ENCODE measurements around the gene PROCA1.

PROCA1 gene

DNA sequence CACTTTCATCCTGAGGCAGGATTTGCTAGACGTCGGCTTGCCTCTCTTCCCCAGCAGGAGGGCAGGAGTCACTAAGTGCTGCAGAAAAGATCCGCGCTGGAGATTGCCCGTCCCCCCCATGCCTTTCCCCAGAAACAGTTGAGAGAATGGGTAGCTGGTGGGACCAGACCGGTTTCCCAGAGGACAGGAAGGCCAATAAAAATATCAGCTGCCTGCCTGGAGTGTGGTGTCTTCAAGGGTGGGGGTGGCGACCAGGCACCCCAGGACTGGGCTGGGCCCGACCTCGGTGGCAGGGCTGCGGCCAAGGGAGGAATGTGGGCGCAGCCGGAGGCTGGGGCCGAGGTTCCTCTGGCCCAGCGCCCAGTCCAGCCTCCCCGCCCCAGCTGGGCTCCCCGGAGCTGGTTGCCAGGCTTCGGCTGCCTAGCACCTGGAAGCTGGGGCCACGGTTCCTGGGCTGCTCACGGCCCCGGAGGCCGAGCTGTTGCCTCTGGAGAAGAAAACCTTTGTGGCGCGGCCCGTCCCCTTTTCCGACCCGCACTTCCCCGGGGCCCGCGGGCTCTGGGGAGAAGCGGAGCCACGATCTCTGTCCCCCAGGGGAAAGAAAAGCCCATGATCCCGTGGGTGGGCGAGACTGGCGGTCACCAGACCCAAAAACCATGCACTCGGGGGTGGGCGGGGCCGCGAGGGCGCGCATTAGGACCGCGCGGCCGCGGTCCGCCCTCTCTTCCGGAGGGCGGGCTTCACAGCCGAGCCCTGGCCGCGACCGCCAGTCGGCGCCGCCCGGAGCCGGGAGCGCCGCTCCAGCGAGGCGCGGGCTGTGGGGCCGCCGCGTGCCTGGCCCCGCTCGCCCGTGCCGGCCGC lies 31.8 kb upstream of the PROCA1 start, which contains the start of gene TRAF4:
TSS of gene TRAF4 (plus strand) at position 769 of the 861 bp plus-strand sequence. CDS start 102 bp downstream, outside the sequence.
- TF ChIP-seq CTCF (IDR thresholded peaks at IDR 0.05; ENCODE audit: extremely low read depth, insufficient read depth, missing control alignments): peak; percentile 34
- peak; percentile 91 for DNase-seq (ENCODE audit: low spot score)
- in situ Hi-C loops (cut with MboI; ENCODE audit: low pct_unique_long_range_greater_than_20kb, low sequenced_read_pairs, unreplicated experiment): no loop called here

DNA sequence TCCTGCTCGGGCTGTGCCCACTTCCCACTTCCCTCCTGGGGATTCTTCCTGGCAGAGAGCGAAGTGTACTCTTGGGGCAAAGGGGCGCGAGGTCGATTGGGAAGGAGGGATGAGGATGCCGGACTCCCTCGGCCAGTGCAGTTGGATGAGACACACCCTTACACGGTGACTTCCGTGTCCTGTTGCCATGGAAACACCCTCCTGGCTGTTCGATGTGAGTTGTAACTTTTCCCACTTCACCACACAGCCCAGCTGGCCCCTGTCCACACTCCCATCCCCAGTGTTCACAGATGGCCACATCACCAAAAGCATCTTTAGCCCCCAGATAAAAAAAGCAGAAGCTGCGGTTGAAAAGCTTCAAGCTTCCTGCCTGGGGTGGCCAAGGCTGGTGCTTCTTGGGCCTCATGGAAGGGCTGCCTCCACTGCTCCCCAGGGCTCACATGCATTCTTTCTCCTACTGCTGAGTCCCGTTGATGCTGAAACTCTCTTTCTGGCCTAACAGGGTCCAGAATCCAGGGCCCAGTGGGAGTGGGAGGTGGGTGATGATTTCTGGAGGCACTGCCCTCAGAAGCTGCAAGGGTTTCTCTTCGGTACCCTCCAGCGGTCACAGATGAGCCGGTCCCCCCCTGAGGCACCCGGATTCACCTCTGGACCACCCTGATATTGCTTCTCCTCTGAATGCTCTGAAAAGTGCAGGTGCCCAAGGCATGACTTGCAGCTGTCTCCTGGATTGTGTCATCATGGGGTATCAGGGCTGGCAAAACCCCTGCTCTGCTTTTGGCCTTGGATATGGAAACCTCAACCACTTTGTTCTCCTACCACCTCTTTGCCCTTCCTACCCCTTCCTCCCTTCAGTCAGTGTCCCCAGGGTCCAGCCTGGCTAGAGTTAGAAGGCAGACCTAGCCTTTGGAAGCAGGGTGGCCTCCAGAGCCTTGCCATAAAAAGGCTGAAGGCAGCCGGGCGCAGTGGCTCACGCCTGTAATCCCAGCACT lies 30.0 kb upstream of the PROCA1 start:
- in situ Hi-C loops (cut with MboI; ENCODE audit: low pct_unique_long_range_greater_than_20kb, low sequenced_read_pairs, unreplicated experiment): no loop called here
- no peak for TF ChIP-seq CTCF (IDR thresholded peaks at IDR 0.05; ENCODE audit: extremely low read depth, insufficient read depth, missing control alignments)
- no peak for DNase-seq (ENCODE audit: low spot score)

GRCh38 chr17:28740406-28741357 lies 29.0 kb upstream of the PROCA1 start:
- no peak for TF ChIP-seq CTCF (IDR thresholded peaks at IDR 0.05; ENCODE audit: extremely low read depth, insufficient read depth, missing control alignments)
- in situ Hi-C loops (cut with MboI; ENCODE audit: low pct_unique_long_range_greater_than_20kb, low sequenced_read_pairs, unreplicated experiment): no loop called here
- DNase-seq (ENCODE audit: low spot score): no peak

DNA sequence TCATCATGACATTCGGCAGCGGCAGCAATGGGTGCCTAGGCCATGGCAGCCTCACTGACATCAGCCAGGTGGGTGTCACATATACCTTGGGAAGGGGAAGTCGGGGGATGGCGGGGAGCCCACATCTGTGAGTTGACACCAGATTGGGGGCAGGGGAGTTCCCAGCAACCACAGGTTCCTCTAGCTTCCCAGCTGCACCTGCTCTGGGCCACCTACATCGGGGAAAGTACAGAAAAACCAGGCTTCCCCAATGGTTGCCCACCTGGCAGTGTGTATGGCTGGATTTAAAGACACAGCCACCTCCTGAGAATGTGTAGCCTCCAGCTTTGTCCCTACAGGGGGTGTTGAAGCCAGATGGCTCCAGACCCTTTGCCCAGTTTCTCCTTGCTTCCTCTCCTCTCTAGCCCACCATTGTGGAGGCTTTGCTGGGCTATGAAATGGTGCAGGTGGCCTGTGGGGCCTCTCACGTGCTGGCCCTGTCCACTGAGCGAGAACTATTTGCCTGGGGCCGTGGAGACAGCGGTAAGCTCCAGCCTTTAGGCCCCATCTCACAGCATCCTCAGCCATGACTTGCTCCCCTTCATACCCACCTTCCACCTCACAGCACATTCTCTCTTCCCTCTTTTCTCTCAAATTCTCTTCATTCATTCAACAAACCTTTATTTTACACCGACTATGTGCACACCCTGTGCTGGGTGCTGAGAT lies 27.1 kb upstream of the PROCA1 start:
- TF ChIP-seq CTCF (IDR thresholded peaks at IDR 0.05; ENCODE audit: extremely low read depth, insufficient read depth, missing control alignments): no peak
- DNase-seq (ENCODE audit: low spot score): peak; percentile 62
- in situ Hi-C loops (cut with MboI; ENCODE audit: low pct_unique_long_range_greater_than_20kb, low sequenced_read_pairs, unreplicated experiment): no loop called here

DNA sequence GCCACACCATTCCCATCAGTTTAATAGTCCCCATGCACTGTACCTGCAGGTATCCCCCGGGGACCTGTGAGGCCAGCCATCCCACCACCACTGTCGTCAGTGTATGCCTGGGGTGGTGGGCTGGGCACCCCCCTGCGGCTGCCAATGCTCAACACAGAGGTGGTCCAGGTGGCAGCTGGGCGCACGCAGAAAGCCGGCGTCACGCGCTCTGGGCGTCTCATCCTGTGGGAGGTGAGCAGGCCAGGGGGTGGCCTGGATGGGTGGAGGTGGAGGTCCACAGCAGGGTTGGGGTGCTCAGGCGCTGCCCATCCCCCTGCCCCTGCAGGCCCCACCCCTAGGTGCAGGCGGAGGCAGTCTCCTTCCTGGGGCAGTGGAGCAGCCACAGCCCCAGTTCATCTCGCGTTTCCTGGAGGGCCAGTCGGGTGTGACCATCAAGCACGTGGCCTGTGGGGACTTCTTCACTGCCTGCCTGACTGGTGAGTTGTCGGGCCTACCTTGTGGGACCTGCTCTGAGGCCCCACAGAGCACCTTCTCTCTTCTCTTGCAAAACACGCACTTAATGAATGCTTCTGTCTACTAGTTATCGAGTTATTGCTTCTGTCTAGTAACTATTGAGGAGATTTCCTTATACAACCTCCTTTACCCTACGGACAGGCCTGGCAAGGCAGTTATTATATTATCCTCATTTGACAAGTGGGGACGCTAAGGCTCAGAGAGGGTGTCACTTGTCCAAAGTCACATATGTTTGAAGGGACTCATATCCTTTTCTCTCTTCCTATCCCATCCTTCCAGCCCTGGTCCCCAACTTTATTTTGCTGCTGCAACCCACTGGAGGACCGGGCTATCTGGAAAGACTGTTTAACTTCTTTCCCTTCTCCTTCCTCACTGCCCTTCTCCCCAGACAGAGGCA lies 26.3 kb upstream of the PROCA1 start:
- in situ Hi-C loops (cut with MboI; ENCODE audit: low pct_unique_long_range_greater_than_20kb, low sequenced_read_pairs, unreplicated experiment): no loop called here
- no peak for TF ChIP-seq CTCF (IDR thresholded peaks at IDR 0.05; ENCODE audit: extremely low read depth, insufficient read depth, missing control alignments)
- DNase-seq (ENCODE audit: low spot score): peak; percentile 86
